ENCODE results near the gene CACHD1. TPM values are rescaled to one million over a fixed set of nuclear protein-coding genes. Genes with fewer than 3 reads are reported as not detected.
A peak's percentile ranks its signal among the peaks of the same experiment; 100 is the strongest.

Gene CACHD1
- total and polyA plus RNA-seq, 2 of the 8 experiments (the other 6 are each of a cell fraction or from before 2014, with no cell fraction given), result 22.2 to 42.5 TPM

DNA sequence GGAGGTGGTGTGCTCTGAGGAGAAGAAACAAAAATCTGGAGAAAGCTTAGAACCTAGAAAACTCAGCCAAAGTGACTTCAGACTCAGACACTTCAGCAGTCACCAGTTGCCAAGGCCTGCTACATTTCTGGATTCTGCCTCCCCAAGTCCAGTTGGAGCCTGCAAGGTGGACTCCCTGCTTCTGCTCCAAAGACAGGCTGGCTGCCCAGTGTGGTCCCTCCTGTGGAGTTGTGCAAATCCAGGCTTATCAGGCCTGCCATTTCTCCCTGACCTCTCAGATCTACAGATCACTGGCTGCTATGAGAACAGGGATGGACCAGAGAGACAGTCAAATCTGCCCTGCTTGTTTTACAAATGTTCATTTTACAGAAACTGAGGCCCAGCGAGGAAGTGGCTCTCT lies 9.9 kb downstream of the CACHD1 start:
- Histone ChIP-seq H3K4me1 (replicated peaks in 1 of 4; ENCODE audit: control insufficient read depth in 3 of 4, insufficient read depth in 4 of 4, low read length in 3 of 4) (peaks cover 5 to 25% (median 17%) of the 10 kb centered on the region in 4 experiments), H3K79me2 (ENCODE audit: control insufficient read depth in 1 of 2, insufficient read depth in 2 of 2, low read length in 2 of 2) (peaks cover 51 to 97% of the 10 kb centered on the region in 2 experiments), H2BK120ac (replicated peaks; ENCODE audit: low read depth, low read length) (no peak overlapping the region), H3K27me3 (replicated peaks in 1 of 4; ENCODE audit: control insufficient read depth in 3 of 4, extremely low read depth in 1 of 4, insufficient read depth in 3 of 4, low read length in 3 of 4) (peaks cover 0 to 1% (median 0%) of the 10 kb centered on the region in 4 experiments; a peak in 1 of 7 replicates), H2BK20ac (ENCODE audit: low read length) (no peak overlapping the region), H3K18ac (ENCODE audit: extremely low read depth, low read length) (no peak overlapping the region), H3K23me2 (ENCODE audit: low read depth, low read length) (no peaks in the 10 kb centered on the region), H2BK15ac (ENCODE audit: low read length) (no peak overlapping the region), H3K9ac (replicated peaks in 1 of 4; ENCODE audit: extremely low read depth in 1 of 4, low read depth in 3 of 4, low read length in 3 of 4) (no peak overlapping the region), H4K91ac (replicated peaks; ENCODE audit: insufficient read length, low read length) (peak overlapping the region; percentile 7), H3K4ac (replicated peaks; ENCODE audit: insufficient read length, low read depth, low read length) (no peak overlapping the region), H3K9me3 (ENCODE audit: insufficient read depth in 2 of 2, low read depth in 1 of 2, low read length in 1 of 2) (no peaks in the 10 kb centered on the region), H2BK12ac (ENCODE audit: low read depth, low read length) (no peak overlapping the region), H3K14ac (ENCODE audit: insufficient read length) (no peak overlapping the region), H3K27ac (ENCODE audit: low read depth, low read length) (no peak overlapping the region), H4K20me1 (replicated peaks in 1 of 2; ENCODE audit: control insufficient read depth in 1 of 2, insufficient read depth in 2 of 2, low read length in 2 of 2) (peaks cover 6 to 29% of the 10 kb centered on the region in 2 experiments), H3K36me3 (ENCODE audit: control insufficient read depth in 2 of 4, insufficient read depth in 4 of 4, low read length in 3 of 4) (peaks cover 0 to under 1% (median 0%) of the 10 kb centered on the region in 4 experiments; a peak in 1 of 8 replicates), H2BK5ac (ENCODE audit: low read depth, low read length) (0 out of 2 replicates have a peak overlapping the region, but pooled peaks have one; percentile 9), H4K8ac (ENCODE audit: extremely low read depth, insufficient read depth, low read length) (no peak overlapping the region), H2AFZ (ENCODE audit: low read length) (no peak overlapping the region), H3K4me2 (ENCODE audit: insufficient read depth in 1 of 2, low read depth in 2 of 2, low read length in 2 of 2) (no peak overlapping the region), H3K23ac (ENCODE audit: insufficient read length) (no peak overlapping the region), H3K56ac (replicated peaks; ENCODE audit: insufficient read length, low read depth, low read length) (no peak overlapping the region), H4K5ac (ENCODE audit: insufficient read length, low read depth, low read length) (no peak overlapping the region), H2AK5ac (ENCODE audit: low read depth, low read length) (no peak overlapping the region), H3K79me1 (ENCODE audit: low read depth, low read length) (peaks cover 10% of the 10 kb centered on the region; the same call in 1 of the 2 replicates), H3K4me3 (ENCODE audit: extremely low read depth in 1 of 4, insufficient read depth in 2 of 4, low read depth in 3 of 4, low read length in 4 of 4) (no peak overlapping the region)
- DNase-seq (ENCODE audit: low read depth in 1 of 2, low spot score in 2 of 2) (no peak), FAIRE-seq (no peak)
- WGBS, 2 experiments (ENCODE audit: extremely low coverage in 1 of 2, insufficient coverage in 1 of 2, insufficient read length in 1 of 2, insufficient replicate concordance in 2 of 2, low coverage in 1 of 2, low lambda C conversion rate in 2 of 2, missing lambda C conversion rate in 1 of 2), result 95% methylated on average over 1 of the region's 1 CpG; no CpG with 5 or more reads in 1 of the 2 experiments
- ChIA-PET CTCF (ENCODE audit: partially characterized antibody) (interaction anchor here (0.7 to 2.4 kb wide), 4 partner anchors 11 to 104 kb away, joined by 3 to 11 read pairs (median 5); no protein-coding TSS in a partner anchor), POLR2A (ENCODE audit: partially characterized antibody) (interaction anchor here (1.3 kb wide), 1 partner anchor 14 kb away, joined by 3 read pairs; no protein-coding TSS in a partner anchor)
- TF ChIP-seq GABPA (IDR thresholded peaks at IDR 0.05; ENCODE audit: borderline replicate concordance, insufficient read depth, low read length), result no peak
- TF ChIP-seq HDAC2 (IDR thresholded peaks at IDR 0.05; ENCODE audit: borderline replicate concordance in 1 of 2, low read depth in 2 of 2, low read length in 2 of 2), result no peak
- no peak for TF ChIP-seq FOSL1 (IDR thresholded peaks at IDR 0.05; ENCODE audit: insufficient read depth, low read depth, low read length)
- TF ChIP-seq MAFK (IDR thresholded peaks at IDR 0.05; ENCODE audit: low read depth, low read length), result no peak
- TF ChIP-seq, protein P1, sequence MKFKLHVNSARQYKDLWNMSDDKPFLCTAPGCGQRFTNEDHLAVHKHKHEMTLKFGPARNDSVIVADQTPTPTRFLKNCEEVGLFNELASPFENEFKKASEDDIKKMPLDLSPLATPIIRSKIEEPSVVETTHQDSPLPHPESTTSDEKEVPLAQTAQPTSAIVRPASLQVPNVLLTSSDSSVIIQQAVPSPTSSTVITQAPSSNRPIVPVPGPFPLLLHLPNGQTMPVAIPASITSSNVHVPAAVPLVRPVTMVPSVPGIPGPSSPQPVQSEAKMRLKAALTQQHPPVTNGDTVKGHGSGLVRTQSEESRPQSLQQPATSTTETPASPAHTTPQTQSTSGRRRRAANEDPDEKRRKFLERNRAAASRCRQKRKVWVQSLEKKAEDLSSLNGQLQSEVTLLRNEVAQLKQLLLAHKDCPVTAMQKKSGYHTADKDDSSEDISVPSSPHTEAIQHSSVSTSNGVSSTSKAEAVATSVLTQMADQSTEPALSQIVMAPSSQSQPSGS (IDR thresholded peaks at IDR 0.05; ENCODE audit: low read length), result no peak
- no peak for TF ChIP-seq SIRT6 (IDR thresholded peaks at IDR 0.05; ENCODE audit: low read length)
- no peak for TF ChIP-seq BACH1 (IDR thresholded peaks at IDR 0.05; ENCODE audit: low read length)
- TF ChIP-seq RBBP5 (IDR thresholded peaks at IDR 0.05; ENCODE audit: borderline replicate concordance, low read depth, low read length), result no peak
- no peak for TF ChIP-seq SUZ12 (IDR thresholded peaks at IDR 0.05; ENCODE audit: low read length)

All from H1 (cell line).